MG63 (cell line): ENCODE results near the gene NCR2. TPM values are rescaled to one million over a fixed set of nuclear protein-coding genes. Genes with fewer than 3 reads are reported as not detected.
"Not testable (repeated sequence)": the region's sequence is repeated elsewhere in the genome, so short reads cannot be mapped to it uniquely, and the experiment has no call there.

Experiments
- DNase-seq: peaks from one replicate; pipeline ENCODE4 v3.0.0-alpha.2; 2020
- H3K27me3 ChIP-seq: fragments of 250-450 bp; sonication (Bioruptor Pico); 2 replicates; pipeline ENCODE4 v1.5.1; 2020; ENCODE audit warnings: mild to moderate bottlenecking, moderate library complexity
- H3K36me3 ChIP-seq: fragments of 250-450 bp; sonication (Bioruptor Pico); 2 replicates; pipeline ENCODE4 v1.5.1; 2020; ENCODE audit warnings: mild to moderate bottlenecking, moderate library complexity
- H3K4me3 ChIP-seq: fragments of 250-450 bp; sonication (Bioruptor Pico); 2 replicates; pipeline ENCODE4 v1.5.1; 2020; ENCODE audit warnings: mild to moderate bottlenecking, moderate library complexity
- H3K9me3 ChIP-seq: fragments of 250-450 bp; sonication (Bioruptor Pico); 2 replicates; pipeline ENCODE4 v1.5.1; 2020; ENCODE audit warnings: mild to moderate bottlenecking, moderate library complexity
- total RNA-seq: library from RNA; depleted of rRNA; stranded (reverse); fragments of >200 nt; shearing (Covaris generic); gene quantifications from 2 replicates; pipeline ENCODE4 v1.2.3, GENCODE V29; 2014; ENCODE audit warnings: low replicate concordance; rRNA removed

NCR2 gene, protein sequence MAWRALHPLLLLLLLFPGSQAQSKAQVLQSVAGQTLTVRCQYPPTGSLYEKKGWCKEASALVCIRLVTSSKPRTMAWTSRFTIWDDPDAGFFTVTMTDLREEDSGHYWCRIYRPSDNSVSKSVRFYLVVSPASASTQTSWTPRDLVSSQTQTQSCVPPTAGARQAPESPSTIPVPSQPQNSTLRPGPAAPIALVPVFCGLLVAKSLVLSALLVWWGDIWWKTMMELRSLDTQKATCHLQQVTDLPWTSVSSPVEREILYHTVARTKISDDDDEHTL
- total RNA-seq = not detected in 2 replicates

DNA sequence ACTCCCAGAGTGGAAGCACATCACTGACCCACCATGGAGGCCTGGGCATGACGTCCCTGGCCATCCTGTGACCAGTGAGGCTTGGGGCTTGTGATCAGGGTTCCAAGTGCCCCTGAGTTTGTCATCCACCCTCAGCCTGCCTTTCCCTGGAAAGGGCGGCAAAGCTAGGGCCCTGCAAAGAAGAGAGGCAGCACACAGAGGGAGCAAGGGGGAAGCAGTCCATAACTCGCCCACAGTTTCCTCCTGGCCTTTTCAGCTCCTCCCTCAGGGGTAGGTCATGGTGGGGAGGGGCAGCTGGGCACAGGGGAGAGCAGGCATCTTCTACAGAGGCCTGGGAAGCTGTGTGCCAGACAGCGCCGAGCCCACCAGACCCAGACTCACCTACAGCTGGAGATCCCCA, at the start of gene NCR2:
NCR2 (plus strand) TSS at position 313 of the 400 bp plus-strand sequence. CDS start 269 bp downstream, outside the sequence.
- H3K9me3 ChIP-seq = no peaks in the 10 kb centered on the region
- H3K36me3 ChIP-seq = no peaks in the 10 kb centered on the region
- no peak for DNase-seq
- H3K4me3 ChIP-seq = no peak within 1 kb of the TSS
- H3K27me3 ChIP-seq = peaks cover 2% of the 10 kb centered on the region; the same call in 1 of the 2 replicates

DNA sequence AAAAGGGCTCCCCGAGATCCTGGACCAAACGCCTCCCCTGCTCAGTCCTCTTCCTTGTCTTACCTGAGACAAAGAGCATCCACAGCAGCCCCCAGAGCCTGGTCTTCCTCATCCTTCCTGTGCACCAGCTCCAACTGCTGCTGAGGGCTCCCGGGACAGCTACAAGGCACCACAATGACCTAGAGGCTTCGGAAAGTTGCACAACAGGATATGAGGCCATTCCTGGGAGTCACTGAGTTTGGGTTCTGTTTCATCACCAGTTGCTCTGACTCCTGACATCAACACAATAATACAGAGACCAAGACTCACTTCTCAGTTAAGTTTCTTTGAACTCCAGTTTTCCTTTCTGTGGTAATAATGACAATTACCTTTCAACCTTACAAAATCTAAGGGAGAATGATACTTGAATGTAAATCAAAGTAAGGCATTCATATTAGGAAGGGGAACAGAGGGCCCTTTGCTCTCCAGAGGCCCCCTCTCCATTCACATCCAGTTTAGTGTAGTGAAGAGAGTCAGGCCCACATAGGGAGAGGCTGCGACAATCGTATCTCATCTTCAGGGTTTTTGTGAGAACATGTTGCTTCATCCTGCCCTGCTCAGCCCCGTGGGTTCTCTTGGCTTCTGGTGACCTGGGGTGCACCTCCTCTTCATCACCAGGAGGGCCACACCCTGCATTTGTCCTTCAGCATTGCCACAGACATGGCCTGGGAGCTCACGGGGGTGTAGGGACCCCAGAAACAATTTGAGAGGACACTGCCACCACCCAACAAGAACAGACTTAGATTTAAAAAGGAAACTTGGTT, 48.7 kb upstream of the NCR2 start, which contains the start of gene TREM1:
TREM1 (minus strand) TSS at position 139 of the 803 bp plus-strand sequence; CDS start at position 112, 27 bp downstream.
- H3K27me3 ChIP-seq = no peaks in the 10 kb centered on the region
- no peak within 1 kb of the TSS for H3K4me3 ChIP-seq
- peak; percentile 11 for DNase-seq
- no peaks in the 10 kb centered on the region for H3K9me3 ChIP-seq
- no peaks in the 10 kb centered on the region for H3K36me3 ChIP-seq

DNA sequence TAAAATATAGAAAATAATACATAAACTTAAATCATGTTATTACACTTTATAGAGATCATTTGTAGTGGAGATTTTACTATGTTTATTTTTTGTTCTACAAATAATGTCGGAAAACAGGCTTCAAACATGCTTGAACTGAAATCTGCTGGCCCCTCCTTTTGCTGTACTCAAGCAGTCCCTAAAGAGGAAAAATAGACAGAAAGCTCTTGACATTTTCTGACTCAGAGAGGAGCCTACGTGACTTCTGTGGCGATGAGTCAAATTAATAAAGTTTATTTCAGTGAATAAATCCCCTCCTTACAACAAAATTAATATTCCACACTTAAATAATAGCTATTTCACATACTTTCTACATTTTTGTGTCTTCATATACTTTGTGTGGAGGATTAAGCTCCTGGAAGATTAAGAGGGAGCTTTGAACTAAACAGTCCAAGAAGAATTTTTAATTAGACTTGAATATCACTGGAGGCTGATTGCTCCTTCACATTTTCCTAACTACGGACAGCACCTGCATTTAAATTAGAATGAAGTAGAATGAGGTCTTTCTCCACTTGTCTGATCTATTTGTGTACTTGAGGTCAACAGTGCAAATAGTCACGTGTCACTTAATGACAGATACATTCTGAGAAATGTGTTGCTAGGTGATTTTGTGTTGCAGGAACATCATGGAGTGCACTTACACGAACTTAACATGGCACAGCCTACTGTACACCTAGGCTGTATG, 47.2 kb upstream of the NCR2 start:
- Histone ChIP-seq H3K36me3 (no peaks in the 10 kb centered on the region), H3K27me3 (no peaks in the 10 kb centered on the region), H3K4me3 (no peak overlapping the region), H3K9me3 (no peaks in the 10 kb centered on the region)
- no peak for DNase-seq

DNA sequence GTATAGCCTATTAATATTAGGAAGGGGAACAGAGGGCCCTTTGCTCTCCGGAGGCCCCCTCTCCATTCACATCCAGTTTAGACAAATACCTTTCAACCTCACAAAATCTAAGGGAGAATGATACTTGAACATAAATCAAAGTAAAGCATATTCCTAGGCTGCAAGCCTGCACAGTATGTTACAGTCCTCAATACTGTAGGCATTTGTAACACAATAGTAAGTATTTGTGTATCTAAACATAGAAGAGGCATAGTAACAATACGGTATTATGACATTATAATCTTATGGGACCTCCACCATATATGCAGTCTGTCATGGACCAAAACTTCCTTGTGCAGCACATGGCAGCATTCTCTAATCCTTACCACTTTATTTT, 46.7 kb upstream of the NCR2 start:
- no peaks in the 10 kb centered on the region for H3K9me3 ChIP-seq
- H3K4me3 ChIP-seq = no peak overlapping the region
- H3K36me3 ChIP-seq = no peaks in the 10 kb centered on the region
- DNase-seq = no peak
- no peaks in the 10 kb centered on the region for H3K27me3 ChIP-seq

DNA sequence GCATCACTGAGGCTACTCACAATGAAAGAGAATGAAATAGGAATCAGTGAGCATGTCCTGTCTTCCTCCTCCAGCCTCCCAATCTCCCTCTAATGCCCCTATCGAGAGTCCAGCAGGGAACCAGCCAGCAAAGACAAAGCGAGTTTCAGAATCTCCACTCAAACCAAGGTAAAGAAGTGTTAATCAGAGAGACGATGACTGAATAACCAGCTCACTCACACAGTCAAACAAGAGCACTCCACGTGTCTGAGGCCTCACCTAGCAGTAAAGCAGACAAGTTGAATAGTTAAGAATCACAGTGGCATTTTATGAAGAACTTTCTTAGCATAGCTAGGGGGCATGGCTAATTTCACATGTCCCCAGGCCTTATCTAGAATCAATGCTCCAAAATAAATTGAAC, 45.6 kb upstream of the NCR2 start:
- DNase-seq = no peak
- H3K4me3 ChIP-seq = no peak overlapping the region
- no peaks in the 10 kb centered on the region for H3K27me3 ChIP-seq
- no peaks in the 10 kb centered on the region for H3K36me3 ChIP-seq
- H3K9me3 ChIP-seq = no peaks in the 10 kb centered on the region

DNA sequence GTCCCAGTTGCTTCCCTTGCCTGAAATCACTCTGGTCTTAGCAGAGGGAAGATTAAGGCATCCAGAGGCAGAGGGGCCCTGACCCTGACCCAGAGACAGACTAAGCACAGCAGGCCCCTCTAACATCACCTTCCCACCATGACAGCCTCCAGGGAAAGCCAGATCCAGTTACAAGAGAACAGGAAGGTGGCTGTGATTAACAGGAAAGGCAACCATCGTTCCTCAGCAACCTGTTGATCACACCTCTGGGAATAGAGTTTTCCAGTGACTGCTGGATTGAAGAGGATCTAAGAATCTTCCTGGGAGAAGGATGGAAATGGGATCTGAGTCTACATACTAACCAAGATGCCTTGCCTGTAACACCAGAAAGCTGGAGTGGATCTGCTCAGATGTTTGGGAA, 43.7 kb upstream of the NCR2 start:
- no peak overlapping the region for H3K4me3 ChIP-seq

DNA sequence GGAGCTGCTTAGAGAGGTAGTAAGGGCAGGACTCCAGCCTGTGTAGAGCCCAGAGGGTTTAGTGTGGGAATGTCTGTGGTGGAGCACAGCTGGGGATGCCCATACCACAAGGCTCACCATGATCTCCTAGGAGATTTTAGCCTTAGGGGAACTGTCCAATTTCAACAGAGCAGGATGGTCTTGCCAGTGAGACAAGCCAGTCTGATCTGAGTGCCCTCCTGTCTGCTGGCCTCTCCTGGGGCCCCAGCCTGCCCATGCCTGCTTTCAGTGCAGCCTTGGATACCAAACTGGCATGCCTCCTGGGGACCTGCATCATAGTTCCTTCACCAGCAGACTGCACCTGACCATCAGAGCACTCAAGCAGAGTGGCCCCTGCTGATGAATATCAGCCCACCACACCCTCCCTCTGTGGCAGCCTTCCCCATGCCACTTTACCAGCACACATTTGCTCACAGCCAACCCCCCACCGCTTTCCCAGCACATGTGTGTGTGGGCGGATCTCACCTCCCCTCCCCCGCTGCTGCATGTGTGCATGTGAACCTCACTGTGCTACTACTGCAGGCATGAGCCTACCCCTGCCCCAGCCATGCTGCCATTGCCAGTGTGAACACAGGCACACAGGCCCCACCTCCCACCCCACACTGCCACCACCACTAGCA, 41.1 kb upstream of the NCR2 start:
- no peaks in the 10 kb centered on the region for H3K36me3 ChIP-seq
- no peaks in the 10 kb centered on the region for H3K9me3 ChIP-seq
- DNase-seq = no peak
- no peaks in the 10 kb centered on the region for H3K27me3 ChIP-seq
- H3K4me3 ChIP-seq = no peak overlapping the region

More for the DNA sequence above, 43.7 kb upstream of the NCR2 start:
- H3K27me3 ChIP-seq = no peaks in the 10 kb centered on the region
- no peak for DNase-seq
- H3K36me3 ChIP-seq = no peaks in the 10 kb centered on the region
- no peaks in the 10 kb centered on the region for H3K9me3 ChIP-seq

DNA sequence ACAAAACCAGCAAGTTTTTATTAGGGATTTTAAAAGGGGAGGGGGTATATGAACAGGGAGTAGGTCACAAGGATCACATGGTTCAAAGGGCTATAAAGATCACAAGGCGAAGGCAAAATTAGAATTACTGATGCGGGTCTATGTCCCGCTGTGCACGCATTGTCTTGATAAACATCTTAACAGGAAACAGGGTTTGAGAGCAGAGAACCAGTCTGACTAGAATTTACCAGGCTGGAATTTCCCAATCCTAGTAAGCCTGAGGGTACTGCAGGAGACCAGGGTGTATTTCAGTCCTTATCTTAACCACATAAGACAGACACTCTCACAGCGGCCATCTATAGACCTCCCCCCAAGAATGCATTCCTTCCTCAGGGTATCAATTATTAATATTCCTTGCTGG, 38.2 kb upstream of the NCR2 start:
- not testable (repeated sequence) for H3K9me3 ChIP-seq, H3K4me3 ChIP-seq, DNase-seq

DNA sequence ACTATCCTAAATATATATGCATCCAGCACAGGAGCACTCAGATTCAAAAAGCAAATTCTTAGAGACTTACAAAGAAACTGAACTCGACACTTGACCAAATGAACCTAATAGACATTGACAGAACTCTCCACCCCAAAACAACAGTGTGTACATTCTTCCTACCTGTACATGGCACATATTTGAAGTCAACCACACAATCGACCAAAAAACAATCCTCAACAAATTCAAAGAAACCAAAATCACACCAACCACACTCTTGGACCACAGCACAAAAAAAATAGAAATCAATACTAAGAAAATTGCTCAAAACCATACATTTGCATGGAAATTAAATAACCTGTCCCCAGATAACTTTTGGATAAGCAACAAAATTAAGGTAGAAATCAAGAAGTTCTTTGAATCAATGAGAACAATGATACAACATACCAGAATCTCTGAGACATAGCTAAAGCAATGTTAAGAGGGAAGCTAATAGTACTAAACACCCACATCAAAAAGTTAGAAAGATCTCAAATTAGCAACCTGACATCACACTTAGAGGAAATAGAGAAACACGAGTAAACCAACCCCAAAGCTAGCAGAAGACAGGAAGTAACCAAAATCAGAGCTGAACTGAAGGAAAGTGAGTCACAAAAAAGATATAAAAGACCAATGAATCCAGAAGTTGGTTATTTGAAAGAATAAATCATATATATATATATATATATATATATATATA, 36.5 kb upstream of the NCR2 start:
- no peak for DNase-seq
- Histone ChIP-seq H3K27me3 (no peaks in the 10 kb centered on the region), H3K9me3 (no peaks in the 10 kb centered on the region)

More for the DNA sequence above, 38.2 kb upstream of the NCR2 start:
- not testable (repeated sequence) for H3K27me3 ChIP-seq, H3K36me3 ChIP-seq

DNA sequence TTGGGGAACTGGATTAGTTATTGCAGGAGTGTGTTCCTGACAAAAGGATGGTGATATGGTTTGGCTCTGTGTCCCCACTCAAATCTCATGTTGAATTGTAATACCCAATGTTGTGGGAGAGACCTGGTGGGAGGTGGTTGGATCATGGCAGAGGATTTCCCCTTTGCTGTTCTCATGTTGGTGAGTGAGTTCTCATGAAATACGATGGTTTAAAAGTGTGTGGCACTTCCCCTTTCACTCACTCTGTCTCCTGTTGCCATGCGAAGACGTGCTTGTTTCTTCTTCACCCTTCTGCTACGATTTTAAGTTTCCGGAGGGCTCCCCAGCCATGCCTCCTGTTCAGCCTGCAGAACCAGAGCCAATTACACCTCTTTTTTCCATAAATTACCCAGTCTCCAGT, 32.8 kb upstream of the NCR2 start:
- Histone ChIP-seq H3K9me3 (no peaks in the 10 kb centered on the region), H3K4me3 (no peak overlapping the region), H3K36me3 (no peaks in the 10 kb centered on the region), H3K27me3 (no peaks in the 10 kb centered on the region)
- no peak for DNase-seq

More for the DNA sequence above, 36.5 kb upstream of the NCR2 start:
- H3K4me3 ChIP-seq = no peak overlapping the region
- H3K36me3 ChIP-seq = no peaks in the 10 kb centered on the region

DNA sequence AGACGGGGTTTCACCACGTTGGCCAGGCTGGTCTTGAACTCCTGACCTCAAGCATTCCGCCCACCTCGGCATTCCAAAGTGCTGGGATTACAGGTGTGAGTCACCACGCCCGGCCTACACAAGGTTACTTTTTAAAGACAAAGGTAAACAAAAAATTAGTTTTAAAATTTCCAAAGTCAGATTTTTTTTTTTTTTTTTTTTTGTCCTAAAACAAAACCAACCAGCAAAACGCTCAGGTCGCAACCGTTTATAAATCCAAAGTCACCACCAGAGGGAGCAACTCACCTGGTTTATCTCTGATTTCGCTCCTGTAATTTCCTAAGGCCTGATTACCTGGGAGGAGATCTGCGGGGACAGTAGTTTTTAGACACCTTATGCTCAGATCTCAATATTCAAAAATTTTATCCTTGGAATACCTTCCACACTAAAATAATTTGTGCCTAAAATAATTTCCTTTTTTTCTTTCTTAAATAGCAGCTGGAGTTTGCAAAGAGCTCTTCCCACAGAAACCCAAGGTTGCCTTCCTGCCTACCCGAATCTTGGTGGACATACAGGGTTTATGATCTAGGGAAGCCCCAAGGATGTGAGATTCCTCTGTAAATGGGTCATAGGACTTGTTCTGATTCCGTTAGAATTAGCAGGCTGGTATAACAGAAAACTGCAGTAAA, 29.1 kb upstream of the NCR2 start:
- Histone ChIP-seq H3K9me3 (no peaks in the 10 kb centered on the region), H3K27me3 (no peaks in the 10 kb centered on the region), H3K36me3 (no peaks in the 10 kb centered on the region), H3K4me3 (no peak overlapping the region)
- peak; percentile 3 for DNase-seq

DNA sequence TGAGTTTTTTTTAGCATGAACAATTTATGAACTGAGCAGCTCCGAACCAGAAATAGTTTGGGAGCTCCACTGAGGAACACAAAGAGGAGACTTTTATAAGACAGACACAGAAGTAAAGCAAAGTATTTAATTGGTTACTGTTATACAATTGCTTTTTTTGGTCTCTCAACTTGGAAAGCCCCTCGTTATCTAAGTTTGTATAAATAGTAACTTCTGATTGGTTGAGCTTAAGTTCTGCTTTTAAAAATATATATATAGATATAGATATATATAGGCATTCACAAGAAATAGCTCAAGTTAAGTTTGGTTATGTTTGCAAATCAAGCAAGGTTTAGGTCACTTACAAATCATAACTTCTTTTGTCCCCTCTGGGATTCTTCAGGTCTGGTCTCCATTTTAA, 20.2 kb upstream of the NCR2 start:
- no peaks in the 10 kb centered on the region for H3K9me3 ChIP-seq
- no peaks in the 10 kb centered on the region for H3K36me3 ChIP-seq
- peaks cover 25% of the 10 kb centered on the region; the same call in 1 of the 2 replicates for H3K27me3 ChIP-seq
- no peak overlapping the region for H3K4me3 ChIP-seq
- DNase-seq = no peak

DNA sequence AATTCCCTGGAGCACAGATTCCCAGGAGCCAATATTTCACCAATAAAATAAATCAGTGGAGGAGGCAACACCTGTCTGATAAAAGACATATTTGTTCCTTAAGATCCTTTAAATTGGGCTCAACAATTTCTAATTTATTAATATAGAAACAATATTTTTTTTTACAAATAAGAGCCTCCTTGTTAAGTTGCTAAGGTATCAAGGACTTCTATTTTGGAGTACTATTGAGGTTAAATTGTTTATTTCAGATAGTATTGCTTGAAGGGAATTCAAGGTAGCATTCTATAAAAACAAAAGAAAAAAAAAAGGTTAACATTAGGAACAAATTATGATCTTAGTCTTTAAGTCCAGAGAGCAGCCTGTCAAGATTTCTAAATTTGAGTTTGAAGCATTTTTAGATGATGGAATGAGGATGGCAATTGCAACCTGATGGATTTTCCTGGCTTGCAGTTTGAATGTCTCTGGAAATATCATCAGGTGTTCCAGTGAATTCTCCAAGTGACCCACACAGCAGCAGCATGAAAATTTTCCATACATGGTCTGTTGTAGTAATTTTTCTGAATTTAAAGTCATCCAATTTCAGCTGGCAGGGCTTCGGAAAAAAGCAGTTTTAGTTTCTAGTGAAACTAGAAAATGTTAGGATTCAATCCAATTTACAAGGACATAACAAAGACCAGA, 19.3 kb upstream of the NCR2 start:
- H3K27me3 ChIP-seq = peaks cover 25% of the 10 kb centered on the region; the same call in 1 of the 2 replicates
- DNase-seq = no peak

DNA sequence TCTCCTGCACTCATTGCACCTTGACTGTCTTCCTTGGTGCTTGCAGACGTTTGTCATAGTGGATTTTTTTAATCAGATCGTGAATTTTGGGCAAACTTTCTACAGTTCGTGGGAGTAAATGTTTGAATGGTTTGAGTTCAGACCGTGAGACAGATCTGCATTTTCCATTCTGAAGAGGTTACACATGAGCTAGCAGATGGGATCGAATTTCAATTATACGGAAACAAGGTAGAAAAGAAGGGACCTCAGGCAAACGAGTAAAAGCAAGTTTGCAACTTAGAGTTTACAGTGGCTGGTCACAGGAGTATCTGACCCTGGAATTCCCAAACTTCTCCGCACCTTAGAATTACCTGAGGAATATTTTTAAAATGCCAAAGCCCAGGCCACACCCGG, 17.2 kb upstream of the NCR2 start:
- H3K4me3 ChIP-seq = no peak overlapping the region
- H3K27me3 ChIP-seq = peaks cover 26% of the 10 kb centered on the region; the same call in 1 of the 2 replicates
- no peaks in the 10 kb centered on the region for H3K36me3 ChIP-seq
- DNase-seq = no peak
- no peaks in the 10 kb centered on the region for H3K9me3 ChIP-seq

More for the DNA sequence above, 19.3 kb upstream of the NCR2 start:
- no peaks in the 10 kb centered on the region for H3K9me3 ChIP-seq
- no peak overlapping the region for H3K4me3 ChIP-seq
- H3K36me3 ChIP-seq = no peaks in the 10 kb centered on the region
